Activated CD4-positive, alpha-beta T cell treated with anti-CD3 and anti-CD28 coated beads for 24 hours (primary cell): Measurements from ENCODE around the gene ACTR6.
"Not testable (repeated sequence)": the region's sequence is repeated elsewhere in the genome, so short reads cannot be mapped to it uniquely, and the experiment has no call there.

Experiments used
- DNase-seq, 2 donors: peaks; one replicate each; pipeline ENCODE4 v3.0.0-alpha.2; 2020; ENCODE audit warnings: low read depth in 2 of 2

Gene ACTR6

DNA sequence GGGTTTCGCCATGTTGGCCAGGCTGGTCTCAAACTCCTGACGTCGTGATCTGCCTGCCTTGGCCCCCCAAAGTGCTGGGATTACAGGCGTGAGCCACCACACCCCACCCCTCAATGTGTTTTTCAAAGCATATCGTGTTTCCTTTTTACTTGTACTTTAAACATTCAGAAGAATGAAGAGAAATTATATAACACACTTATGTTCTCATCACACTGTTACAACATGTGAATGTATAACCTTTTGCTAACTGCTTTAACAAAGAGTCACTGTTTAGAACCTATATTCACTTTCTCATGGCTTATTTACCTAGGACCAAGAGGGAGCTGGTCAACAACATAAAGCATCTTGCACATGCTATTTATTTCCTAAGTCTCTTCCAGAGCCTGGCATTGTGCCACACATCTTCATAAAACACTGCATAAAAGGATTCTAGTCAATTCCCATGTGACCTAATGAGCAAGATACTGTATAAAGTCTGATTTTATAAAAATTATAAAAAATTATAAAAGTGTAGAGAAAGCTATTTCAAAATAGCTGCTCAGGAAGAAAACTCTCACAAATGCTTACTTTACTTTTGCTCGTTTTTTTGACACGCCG lies 16.0 kb upstream of the ACTR6 start:
- no peak for DNase-seq

GRCh38 chr12:100185361-100185894 lies 15.2 kb upstream of the ACTR6 start:
- no peak for DNase-seq

DNA sequence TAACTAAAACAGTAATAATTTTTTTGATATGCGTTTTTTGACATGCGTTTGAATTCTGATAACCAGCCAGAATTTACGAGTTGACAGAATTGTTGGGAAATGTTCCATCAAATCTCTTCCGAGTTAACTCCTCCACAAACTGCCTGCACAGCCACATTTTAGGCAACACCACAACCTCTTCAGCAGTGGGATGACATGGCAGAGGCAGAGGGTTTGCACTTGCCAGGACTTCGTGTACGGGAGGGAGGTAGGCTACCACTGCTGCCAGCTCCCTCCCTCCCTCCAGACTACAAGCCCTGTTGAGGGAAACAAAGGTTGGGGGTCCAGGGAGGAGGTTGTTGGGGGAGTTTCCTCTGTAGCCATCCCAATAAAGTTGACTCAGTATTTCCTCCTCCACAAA lies 14.5 kb upstream of the ACTR6 start:
- DNase-seq, result no peak

- no peak for DNase-seq
These were observed 13.5 kb upstream of the ACTR6 start for GRCh38 chr12:100187068-100187467.

GRCh38 chr12:100187857-100188519 lies 12.6 kb upstream of the ACTR6 start:
- no peak for DNase-seq

- not testable (repeated sequence) for DNase-seq
These were observed 11.6 kb upstream of the ACTR6 start for GRCh38 chr12:100188888-100189635.

DNA sequence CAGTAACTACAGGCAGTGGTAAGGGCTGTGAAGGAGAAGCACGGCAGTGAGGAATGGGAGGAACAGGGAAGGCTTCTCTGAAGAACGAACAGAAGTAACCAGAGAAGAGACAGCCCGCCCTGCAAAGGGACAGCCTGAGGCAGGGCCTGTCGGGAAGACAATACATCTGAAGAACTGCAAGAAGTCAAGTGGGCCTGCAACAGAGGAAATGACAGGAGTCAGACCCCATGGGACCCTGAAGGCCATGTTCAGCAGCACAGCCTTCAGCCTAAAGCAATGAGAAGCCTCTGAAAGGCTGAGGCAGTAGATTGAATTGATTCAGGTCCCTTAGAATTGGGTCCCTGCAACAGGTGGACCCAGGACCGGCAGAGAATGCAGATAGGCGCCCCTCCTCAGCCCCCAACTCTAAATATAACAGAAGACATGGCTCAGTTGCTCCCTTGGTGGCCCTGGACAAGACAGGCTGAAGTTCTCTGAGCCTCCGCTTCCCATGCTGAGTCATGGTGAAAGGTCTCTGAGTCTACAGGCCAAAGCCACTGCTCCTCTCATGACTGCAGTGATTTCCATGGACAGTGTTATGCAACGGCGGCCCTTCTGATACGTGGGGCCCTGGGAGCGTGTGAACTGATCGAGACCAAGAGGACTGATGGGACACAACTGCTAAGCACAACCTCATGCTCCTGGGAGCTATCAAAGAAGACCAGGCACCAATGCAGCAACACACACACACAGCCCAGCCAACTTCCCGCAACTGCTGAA lies 10.8 kb upstream of the ACTR6 start:
- DNase-seq, result no peak

DNA sequence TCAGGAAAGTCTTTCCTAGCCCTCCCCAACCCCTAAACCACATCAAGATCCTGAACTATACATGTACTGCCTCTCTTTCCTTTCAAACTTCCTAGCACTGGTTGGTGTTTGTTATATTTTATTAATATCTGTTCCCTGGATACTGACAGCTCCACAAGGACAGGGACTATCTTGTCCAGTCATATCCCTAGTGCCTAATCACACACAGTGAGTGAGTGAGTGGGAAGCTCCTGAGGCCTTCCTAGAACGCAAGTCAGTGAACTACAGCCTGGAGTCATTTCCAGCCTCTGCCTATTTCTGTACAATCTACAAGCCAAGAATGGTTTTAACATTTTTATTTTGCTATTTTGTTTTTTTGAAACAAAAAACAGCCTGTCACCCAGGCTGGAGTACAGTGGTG lies 7.5 kb upstream of the ACTR6 start:
- no peak for DNase-seq

- DNase-seq, result no peak
These were observed 3.1 kb upstream of the ACTR6 start for GRCh38 chr12:100197486-100197885.

- no peak for DNase-seq
These were observed 1.6 kb upstream of the ACTR6 start for GRCh38 chr12:100199023-100199346.

- DNase-seq, result peak; percentile 49 to 66
These were observed 1.1 kb upstream of the ACTR6 start for GRCh38 chr12:100199347-100200149.

GRCh38 chr12:100201604-100202423 lies 1.2 kb downstream of the ACTR6 start:
- no peak for DNase-seq

- DNase-seq, result no peak
These were observed 6.7 kb downstream of the ACTR6 start for GRCh38 chr12:100207311-100207710.

DNA sequence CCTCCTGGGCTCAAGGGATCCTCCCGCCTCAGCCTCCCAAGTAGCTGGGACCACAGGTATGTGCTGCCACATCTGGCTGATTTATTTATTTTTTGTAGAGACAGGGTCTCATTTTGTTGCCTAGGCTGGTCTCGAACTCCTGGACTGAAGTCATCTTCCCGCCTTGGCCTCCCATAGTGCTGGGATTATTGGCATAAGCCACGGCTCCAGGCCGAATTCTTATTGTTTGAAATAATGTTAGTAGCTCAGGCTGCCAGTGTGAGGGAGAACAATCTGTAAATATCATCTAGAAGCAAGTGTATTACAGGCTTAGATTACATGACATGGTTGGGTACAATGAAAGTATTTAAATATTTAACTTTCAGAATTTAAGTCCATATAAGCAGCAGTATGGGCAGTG lies 8.2 kb downstream of the ACTR6 start:
- DNase-seq, result no peak

DNA sequence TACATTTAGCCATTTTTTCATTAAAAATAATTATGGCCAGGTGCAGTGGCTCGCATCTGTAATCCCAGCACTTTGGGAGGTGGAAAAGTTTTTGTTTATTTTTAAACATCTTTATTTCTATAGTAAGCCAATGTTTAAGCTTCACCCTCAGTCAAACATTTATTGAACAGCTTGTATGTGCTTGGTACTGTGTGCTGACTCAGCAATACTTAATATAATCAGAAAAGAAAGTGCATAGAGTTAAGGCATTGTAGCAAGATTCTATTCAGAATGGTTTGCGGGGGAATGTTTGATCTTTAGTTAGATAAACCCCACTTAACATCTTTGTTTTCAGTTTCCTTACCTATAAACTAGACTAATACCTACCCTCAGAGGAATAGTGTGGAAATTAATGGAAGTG lies 11.1 kb downstream of the ACTR6 start:
- no peak for DNase-seq

GRCh38 chr12:100213016-100213891 lies 12.6 kb downstream of the ACTR6 start:
- no peak for DNase-seq

DNA sequence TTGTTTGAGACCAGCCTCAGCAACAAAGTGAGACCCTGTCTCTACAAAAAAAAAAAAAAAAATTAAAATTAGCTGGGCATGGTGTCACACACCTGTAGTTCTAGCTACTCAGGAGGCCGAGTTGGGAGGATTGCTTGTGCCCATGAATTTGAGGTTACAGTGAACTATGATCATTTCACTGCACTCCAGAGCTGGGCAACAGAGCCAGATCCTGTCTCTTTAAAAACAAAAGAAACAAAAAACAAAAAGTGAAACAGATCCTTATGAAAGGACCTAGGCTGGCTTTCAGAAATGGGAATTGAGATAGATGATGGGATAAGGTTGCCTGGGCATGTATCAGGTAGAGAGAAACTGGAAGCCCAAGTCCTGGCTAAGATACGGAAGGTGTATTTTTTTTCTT lies 13.9 kb downstream of the ACTR6 start:
- no peak for DNase-seq

DNA sequence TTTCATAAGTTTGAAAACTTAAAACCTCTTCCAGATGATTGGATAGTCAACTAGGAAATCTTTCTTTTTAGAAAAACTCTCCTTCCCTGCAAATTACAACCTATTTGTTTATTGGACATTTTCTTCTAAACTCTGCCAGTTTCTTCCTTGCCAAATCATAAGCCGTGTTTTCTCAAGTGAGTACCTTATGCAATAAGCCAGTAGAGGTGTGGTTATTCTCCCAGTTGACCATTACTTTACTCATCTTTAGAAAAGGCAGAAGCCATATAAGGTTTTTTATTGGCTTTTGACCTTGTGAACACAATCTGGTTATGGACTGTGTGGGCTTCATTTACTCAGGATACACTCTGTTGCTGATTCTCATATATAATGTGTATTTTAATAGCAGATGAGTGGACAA lies 14.6 kb downstream of the ACTR6 start:
- no peak for DNase-seq

DNA sequence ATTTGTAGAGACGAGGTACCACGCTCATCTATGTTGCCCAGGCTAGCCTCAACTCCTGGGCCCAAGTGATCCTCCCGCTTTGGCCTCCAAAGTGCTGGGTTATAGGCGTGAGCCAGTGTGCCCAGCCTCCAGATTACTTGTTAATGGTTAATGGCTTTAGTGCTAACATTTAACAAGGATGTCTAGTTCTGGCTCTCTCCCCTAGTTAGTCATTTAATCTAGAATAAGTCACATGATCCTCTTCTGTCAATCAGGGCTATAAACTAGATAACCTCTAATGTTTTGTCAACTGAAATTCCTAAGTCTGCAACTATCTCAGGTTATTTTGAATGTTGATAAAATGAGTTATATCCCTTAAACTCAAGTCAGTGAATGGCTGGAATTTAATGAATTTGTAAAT lies 15.7 kb downstream of the ACTR6 start:
- DNase-seq, result no peak
